HUES48 (cell line): ENCODE results near the gene CDC37L1.

Experiments
- H3K27ac ChIP-seq: one replicate; pipeline ENCODE4 v1.7.0; 2013; ENCODE audit warnings: low read depth, low read length, inconsistent platforms
- H3K27me3 ChIP-seq: 2 replicates; pipeline ENCODE4 v1.6.1; 2013; ENCODE audit warnings: mild to moderate bottlenecking, low read length; ENCODE audit not compliant: control insufficient read depth, insufficient read depth
- H3K36me3 ChIP-seq: 2 replicates; pipeline ENCODE4 v1.6.1; 2013; ENCODE audit warnings: low read length; ENCODE audit not compliant: control insufficient read depth, insufficient read depth
- H3K4me1 ChIP-seq: 2 replicates; pipeline ENCODE4 v1.6.1; 2013; ENCODE audit warnings: mild to moderate bottlenecking, low read length; ENCODE audit not compliant: control insufficient read depth, insufficient read depth
- H3K4me3 ChIP-seq: 2 replicates; pipeline ENCODE4 v1.5.1; 2013; ENCODE audit warnings: mild to moderate bottlenecking, low read depth, low read length
- H3K9ac ChIP-seq: 2 replicates; pipeline ENCODE4 v1.6.1; 2013; ENCODE audit warnings: mild to moderate bottlenecking, low read depth, low read length, moderate library complexity
- H3K9me3 ChIP-seq: 2 replicates; pipeline ENCODE4 v1.6.1; 2013; ENCODE audit warnings: low read length; ENCODE audit not compliant: control insufficient read depth, insufficient read depth

Gene CDC37L1

GRCh38 chr9:4714266-4715016, 35.1 kb downstream of the CDC37L1 start:
- H3K4me1 ChIP-seq: no peaks in the 10 kb centered on the region
- H3K36me3 ChIP-seq: peaks cover 82% of the 10 kb centered on the region
- no peak overlapping the region for H3K9ac ChIP-seq
- no peak overlapping the region for H3K4me3 ChIP-seq
- H3K27me3 ChIP-seq: no peaks in the 10 kb centered on the region
- peaks cover 6% of the 10 kb centered on the region; the same call in 1 of the 2 replicates for H3K9me3 ChIP-seq
- H3K27ac ChIP-seq: no peak overlapping the region

DNA sequence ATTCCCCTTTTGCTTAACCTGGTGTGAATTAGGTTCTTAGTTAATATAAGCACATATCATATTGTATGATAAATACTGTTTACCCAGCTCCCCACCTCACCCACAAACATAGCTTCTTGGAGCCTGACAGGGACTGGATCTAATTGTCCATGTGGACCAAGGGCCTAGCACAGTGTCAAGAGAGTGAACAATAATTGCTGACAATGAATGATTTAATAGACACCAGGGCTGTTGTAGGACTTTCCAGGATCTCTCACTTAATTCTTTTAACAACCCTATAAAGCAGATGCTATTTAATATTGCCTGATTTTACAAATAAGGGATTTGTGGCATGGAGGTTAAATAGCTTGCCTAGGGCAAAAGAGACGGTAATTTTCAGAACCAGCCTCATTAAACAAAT, 36.8 kb downstream of the CDC37L1 start:
- Histone ChIP-seq H3K27me3 (no peaks in the 10 kb centered on the region), H3K36me3 (peaks cover 79% of the 10 kb centered on the region), H3K9me3 (peaks cover 6% of the 10 kb centered on the region; the same call in 1 of the 2 replicates), H3K4me1 (no peaks in the 10 kb centered on the region), H3K27ac (no peak overlapping the region), H3K9ac (no peak overlapping the region), H3K4me3 (no peak overlapping the region)

GRCh38 chr9:4717815-4718214, 38.4 kb downstream of the CDC37L1 start:
- Histone ChIP-seq H3K27ac (no peak overlapping the region), H3K27me3 (no peaks in the 10 kb centered on the region), H3K9me3 (peaks cover 6% of the 10 kb centered on the region; the same call in 1 of the 2 replicates), H3K9ac (no peak overlapping the region), H3K4me3 (no peak overlapping the region), H3K4me1 (no peaks in the 10 kb centered on the region), H3K36me3 (peaks cover 78% of the 10 kb centered on the region)

DNA sequence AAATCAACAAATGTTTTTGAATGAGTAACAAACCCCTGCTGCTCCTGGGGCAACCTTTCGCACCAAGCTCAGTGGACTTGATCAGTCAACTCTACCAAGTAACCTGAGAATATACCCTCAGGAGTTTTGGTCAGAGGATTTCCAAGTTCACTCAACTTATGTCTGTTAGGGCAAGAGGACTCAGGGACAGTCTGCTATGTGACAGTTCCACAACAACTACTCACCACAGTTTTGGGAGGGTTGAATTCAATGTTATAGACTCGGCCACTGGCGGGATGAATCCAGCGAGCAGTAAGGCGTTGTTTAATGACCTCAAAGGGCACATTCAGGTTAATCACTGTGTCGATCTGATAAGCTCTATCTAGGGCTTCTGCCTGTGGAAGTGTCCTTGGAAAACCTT, 39.5 kb downstream of the CDC37L1 start:
- Histone ChIP-seq H3K9ac (no peak overlapping the region), H3K27me3 (no peaks in the 10 kb centered on the region), H3K4me3 (no peak overlapping the region), H3K36me3 (peaks cover 67% of the 10 kb centered on the region), H3K27ac (no peak overlapping the region), H3K4me1 (no peaks in the 10 kb centered on the region), H3K9me3 (peaks cover 4% of the 10 kb centered on the region; the same call in 1 of the 2 replicates)

GRCh38 chr9:4721736-4722135, 42.4 kb downstream of the CDC37L1 start:
- Histone ChIP-seq H3K9me3 (no peaks in the 10 kb centered on the region), H3K4me1 (no peaks in the 10 kb centered on the region), H3K27me3 (no peaks in the 10 kb centered on the region), H3K9ac (no peak overlapping the region), H3K4me3 (no peak overlapping the region), H3K36me3 (peaks cover 56% of the 10 kb centered on the region), H3K27ac (no peak overlapping the region)

DNA sequence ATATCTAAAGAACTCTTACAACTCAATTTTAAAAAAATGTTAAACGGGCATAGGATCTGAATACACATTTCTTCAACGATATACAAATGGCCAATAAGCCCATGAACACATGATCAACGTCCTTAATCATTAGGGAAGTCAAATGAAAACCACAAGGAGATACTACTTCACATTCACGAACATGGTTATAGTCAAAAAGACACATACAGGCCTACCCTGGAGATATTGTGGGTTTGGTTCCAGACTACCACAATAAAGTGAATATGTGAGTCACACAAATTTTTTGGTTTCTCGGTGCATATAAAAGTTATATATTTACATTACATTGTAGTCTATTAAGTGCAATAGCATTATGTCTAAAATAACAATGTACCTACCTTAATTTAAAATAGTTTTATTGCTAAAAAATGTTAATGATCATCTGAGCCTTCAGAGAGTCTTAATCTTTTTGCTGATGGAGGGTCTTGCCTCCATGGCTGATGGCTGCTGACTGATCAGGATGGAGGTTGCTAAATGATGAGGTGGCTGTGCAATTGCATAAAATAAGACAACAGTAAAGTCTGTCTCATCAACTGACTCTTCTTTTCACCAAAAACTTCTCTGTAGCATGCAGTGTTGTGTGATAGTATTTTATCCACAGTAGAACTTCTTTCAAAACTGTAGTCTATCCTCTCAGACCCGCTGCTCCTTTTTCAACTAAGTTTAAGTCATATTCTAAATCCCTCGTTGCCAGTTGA, 46.5 kb downstream of the CDC37L1 start:
- peaks cover 28% of the 10 kb centered on the region for H3K36me3 ChIP-seq
- H3K27ac ChIP-seq: no peak overlapping the region
- H3K9ac ChIP-seq: no peak overlapping the region
- H3K9me3 ChIP-seq: no peaks in the 10 kb centered on the region
- H3K4me3 ChIP-seq: no peak overlapping the region
- H3K4me1 ChIP-seq: no peaks in the 10 kb centered on the region
- no peaks in the 10 kb centered on the region for H3K27me3 ChIP-seq

- H3K27me3 ChIP-seq: no peaks in the 10 kb centered on the region
- H3K27ac ChIP-seq: no peak overlapping the region
- H3K4me1 ChIP-seq: no peaks in the 10 kb centered on the region
- H3K9me3 ChIP-seq: no peaks in the 10 kb centered on the region
- H3K36me3 ChIP-seq: peaks cover 15% of the 10 kb centered on the region
- H3K4me3 ChIP-seq: no peak overlapping the region
- H3K9ac ChIP-seq: no peak overlapping the region
These were observed 48.2 kb downstream of the CDC37L1 start for GRCh38 chr9:4727593-4727992.

- Histone ChIP-seq H3K9ac (no peak overlapping the region), H3K4me3 (no peak overlapping the region), H3K27me3 (no peaks in the 10 kb centered on the region), H3K27ac (no peak overlapping the region), H3K36me3 (no peaks in the 10 kb centered on the region), H3K9me3 (no peaks in the 10 kb centered on the region), H3K4me1 (no peaks in the 10 kb centered on the region)
These were observed 53.5 kb downstream of the CDC37L1 start for GRCh38 chr9:4732890-4733289.

DNA sequence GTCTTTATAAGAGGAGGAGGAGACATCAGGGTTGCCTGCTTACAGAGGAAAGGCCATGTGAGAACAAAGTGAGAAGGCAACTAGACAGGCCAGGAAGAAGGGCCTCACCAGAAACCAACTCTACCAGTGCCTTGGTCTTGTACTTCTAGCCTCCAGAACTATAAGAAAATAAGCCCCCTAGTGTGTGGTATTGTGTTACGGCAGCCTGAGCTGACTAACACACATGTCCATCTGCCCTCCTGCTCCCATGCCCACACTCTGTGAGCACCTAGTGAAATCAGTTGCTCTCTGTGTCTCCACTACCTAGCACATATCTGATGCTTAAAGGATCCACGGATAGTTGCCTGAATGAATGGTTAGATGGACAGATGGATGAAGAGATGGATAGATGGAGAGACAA, 54.8 kb downstream of the CDC37L1 start:
- Histone ChIP-seq H3K9ac (no peak overlapping the region), H3K27me3 (no peaks in the 10 kb centered on the region), H3K4me3 (no peak overlapping the region), H3K36me3 (no peaks in the 10 kb centered on the region), H3K27ac (no peak overlapping the region), H3K4me1 (peaks cover 5% of the 10 kb centered on the region; the same call in 1 of the 2 replicates), H3K9me3 (no peaks in the 10 kb centered on the region)

GRCh38 chr9:4738866-4739586, 59.7 kb downstream of the CDC37L1 start:
- Histone ChIP-seq H3K27me3 (no peaks in the 10 kb centered on the region), H3K9me3 (no peaks in the 10 kb centered on the region), H3K27ac (no peak overlapping the region), H3K36me3 (no peaks in the 10 kb centered on the region), H3K4me1 (peaks cover 24% of the 10 kb centered on the region), H3K4me3 (peak overlapping the region; percentile 88), H3K9ac (0 out of 2 replicates have a peak overlapping the region, but pooled peaks have one; percentile 14)
